ENCODE results near the gene ACSF3.

DNA sequence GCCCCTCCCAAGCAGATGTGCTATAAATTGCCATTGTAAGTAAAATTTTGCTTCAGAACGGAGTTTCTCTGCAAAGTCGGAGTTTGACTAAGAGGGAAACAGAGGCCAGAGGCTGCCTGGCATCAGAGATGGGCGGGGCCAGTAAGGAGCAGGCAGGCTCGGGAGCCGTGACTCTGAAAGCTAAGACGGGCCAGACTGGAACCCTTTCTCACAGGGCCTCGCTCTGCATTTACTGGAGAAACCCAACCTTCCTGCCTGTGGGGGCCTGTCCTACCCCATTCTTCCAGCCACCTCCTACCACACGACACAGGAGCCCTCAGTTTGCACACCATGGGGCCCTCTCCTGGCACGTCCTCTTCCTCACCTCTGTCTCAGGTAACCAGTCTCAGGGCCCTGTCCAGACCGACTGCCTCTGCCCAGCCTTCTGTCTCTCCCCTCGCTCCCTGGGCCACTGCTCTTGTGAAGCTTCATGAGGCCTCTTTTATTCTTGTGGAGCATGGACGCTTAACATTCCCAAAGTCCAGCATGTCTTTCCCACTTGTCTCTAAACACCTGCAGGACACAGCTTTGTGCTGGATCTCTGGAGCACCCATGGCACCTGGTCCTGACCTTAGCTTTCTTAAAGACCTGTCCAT lies 48.4 kb upstream of the ACSF3 start:
- no peak for TF ChIP-seq POLR2A (IDR thresholded peaks at IDR 0.05)
- TF ChIP-seq, protein P1, sequence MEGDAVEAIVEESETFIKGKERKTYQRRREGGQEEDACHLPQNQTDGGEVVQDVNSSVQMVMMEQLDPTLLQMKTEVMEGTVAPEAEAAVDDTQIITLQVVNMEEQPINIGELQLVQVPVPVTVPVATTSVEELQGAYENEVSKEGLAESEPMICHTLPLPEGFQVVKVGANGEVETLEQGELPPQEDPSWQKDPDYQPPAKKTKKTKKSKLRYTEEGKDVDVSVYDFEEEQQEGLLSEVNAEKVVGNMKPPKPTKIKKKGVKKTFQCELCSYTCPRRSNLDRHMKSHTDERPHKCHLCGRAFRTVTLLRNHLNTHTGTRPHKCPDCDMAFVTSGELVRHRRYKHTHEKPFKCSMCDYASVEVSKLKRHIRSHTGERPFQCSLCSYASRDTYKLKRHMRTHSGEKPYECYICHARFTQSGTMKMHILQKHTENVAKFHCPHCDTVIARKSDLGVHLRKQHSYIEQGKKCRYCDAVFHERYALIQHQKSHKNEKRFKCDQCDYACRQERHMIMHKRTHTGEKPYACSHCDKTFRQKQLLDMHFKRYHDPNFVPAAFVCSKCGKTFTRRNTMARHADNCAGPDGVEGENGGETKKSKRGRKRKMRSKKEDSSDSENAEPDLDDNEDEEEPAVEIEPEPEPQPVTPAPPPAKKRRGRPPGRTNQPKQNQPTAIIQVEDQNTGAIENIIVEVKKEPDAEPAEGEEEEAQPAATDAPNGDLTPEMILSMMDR (IDR thresholded peaks at IDR 0.05) = no peak

All from testis (tissue), 2 donors.